ENCODE data around the gene CUEDC1.
"Not testable (repeated sequence)": the region's sequence is repeated elsewhere in the genome, so short reads cannot be mapped to it uniquely, and the experiment has no call there.

The CUEDC1 gene

DNA sequence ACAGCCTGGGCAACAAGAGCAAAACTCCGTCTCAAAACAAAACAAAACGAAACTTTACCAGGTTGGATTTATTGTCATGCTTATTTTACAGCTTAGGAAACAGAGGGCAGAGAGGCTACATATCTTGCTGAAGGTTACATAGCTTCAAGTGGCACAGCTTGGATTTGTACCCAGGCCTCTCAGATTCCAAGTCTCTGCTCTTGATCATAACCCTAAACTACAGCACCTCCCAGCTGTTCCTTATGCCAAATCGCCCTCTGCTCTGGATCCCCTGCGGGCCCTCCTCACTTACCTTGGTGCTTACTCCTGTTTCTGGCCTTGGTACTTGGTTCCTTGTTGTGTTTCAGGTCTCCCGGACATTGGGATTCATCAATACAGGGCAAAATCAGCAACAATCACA is 11.7 kb upstream of the CUEDC1 start:
- H3K9me3 ChIP-seq (replicated peaks in 1 of 11): no peaks in the 10 kb centered on the region
- H3K36me3 ChIP-seq: peaks cover 0 to 15% (median 5%) of the 10 kb centered on the region in 11 experiments; a peak in 14 of 22 replicates
- H3K4me1 ChIP-seq: no peaks in the 10 kb centered on the region
- no peaks in the 10 kb centered on the region; a peak in 1 of 22 replicates for H4K20me1 ChIP-seq
- no peak overlapping the region for H3K27ac ChIP-seq
- no peak for TF ChIP-seq Cebpa-rat (IDR thresholded peaks at IDR 0.05)
- no peak overlapping the region for H3K4me2 ChIP-seq
- H3K27me3 ChIP-seq: no peaks in the 10 kb centered on the region
- H3K4me3 ChIP-seq: no peak overlapping the region
- no peak overlapping the region for H3K9ac ChIP-seq

DNA sequence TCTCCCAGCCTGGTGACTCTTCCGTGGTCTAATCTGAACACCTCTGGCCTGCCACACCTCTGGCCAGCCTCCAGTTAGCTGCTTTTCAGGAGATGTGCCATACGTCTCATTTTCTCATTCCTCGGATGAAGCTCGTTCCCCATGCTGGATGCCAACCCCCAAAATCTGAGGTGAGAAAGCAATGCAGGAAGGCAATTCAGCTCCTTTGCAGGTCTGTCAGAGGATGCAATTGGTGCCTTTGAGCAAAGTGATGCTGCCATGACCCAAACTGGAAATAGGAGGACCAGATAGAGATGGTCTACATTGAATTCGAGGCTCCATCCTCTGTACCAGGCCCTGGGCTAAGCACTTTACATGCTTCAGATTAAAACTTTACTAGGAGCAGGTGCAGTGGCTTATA is 11.0 kb upstream of the CUEDC1 start:
- TF ChIP-seq Cebpa-rat (IDR thresholded peaks at IDR 0.05): no peak
- Histone ChIP-seq H3K27ac (no peak overlapping the region), H3K9me3 (replicated peaks in 1 of 11) (no peaks in the 10 kb centered on the region), H4K20me1 (no peaks in the 10 kb centered on the region), H3K4me2 (no peak overlapping the region), H3K36me3 (peaks cover 0 to 9% (median 0%) of the 10 kb centered on the region in 11 experiments; a peak in 6 of 22 replicates), H3K27me3 (no peaks in the 10 kb centered on the region), H3K4me3 (no peak overlapping the region), H3K9ac (no peak overlapping the region), H3K4me1 (no peaks in the 10 kb centered on the region)

DNA sequence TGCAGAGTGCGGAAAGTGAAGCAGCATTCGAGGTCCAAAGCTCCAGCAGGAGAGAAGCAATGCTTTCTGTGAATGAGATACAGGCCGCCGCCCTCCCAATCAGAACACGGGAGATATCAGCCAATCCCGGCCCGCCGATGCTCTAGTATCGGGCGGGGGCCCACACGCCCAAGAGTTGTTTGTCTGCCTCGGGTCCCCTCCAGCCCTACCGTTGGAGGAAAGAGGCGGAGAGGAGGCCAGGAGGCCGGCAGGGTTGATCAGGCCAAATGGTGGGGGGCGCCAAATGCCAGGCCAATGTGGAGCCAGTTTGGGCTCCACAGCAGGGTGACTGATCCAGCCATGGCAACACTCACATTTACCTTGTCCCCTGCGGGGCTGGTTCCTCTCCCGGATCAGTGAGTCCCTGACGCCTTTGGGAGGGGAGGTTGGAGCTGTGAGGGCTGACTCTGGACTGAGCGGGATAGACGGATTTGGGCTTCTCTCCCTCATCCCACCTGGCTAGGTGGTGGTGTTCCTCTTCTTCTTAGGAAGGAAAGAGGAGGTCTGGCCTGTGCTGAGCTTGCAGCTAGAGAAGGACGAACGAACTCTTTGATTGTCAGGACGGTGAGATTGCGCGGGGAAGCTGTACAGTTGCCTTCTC is 10.4 kb upstream of the CUEDC1 start:
- no peak for TF ChIP-seq Cebpa-rat (IDR thresholded peaks at IDR 0.05)
- Histone ChIP-seq H3K4me3 (no peak overlapping the region), H3K27ac (no peak overlapping the region)

DNA sequence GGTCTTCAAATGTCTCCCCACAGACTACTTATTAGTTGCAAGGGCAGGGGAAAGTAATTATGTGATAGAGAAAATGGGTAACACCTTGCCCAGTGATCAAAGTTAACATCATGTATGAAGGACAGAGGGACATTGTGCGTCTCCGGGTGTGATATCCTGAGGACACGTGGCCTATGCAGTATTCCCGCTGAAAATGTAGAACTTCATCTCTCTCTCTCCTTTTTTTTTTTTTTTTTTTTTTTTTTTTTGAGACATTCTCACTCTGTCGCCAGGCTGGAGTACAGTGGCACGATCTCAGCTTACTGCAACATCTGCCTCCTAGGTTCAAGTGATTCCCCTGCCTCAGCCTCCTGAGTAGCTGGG is 7.9 kb upstream of the CUEDC1 start:
- H4K20me1 ChIP-seq: no peaks in the 10 kb centered on the region
- no peak overlapping the region for H3K4me3 ChIP-seq
- no peak for TF ChIP-seq Cebpa-rat (IDR thresholded peaks at IDR 0.05)
- H3K9me3 ChIP-seq (replicated peaks in 1 of 11): no peaks in the 10 kb centered on the region
- H3K27me3 ChIP-seq: no peaks in the 10 kb centered on the region
- no peak overlapping the region for H3K4me2 ChIP-seq
- no peaks in the 10 kb centered on the region; a peak in 1 of 20 replicates for H3K4me1 ChIP-seq
- H3K9ac ChIP-seq: no peak overlapping the region
- H3K36me3 ChIP-seq: no peaks in the 10 kb centered on the region
- no peak overlapping the region for H3K27ac ChIP-seq

More for the DNA sequence above, 10.4 kb upstream of the CUEDC1 start:
- peaks cover 0 to 3% (median 0%) of the 10 kb centered on the region in 11 experiments; a peak in 1 of 22 replicates for H3K36me3 ChIP-seq
- no peaks in the 10 kb centered on the region for H4K20me1 ChIP-seq
- H3K27me3 ChIP-seq: no peaks in the 10 kb centered on the region
- no peak overlapping the region for H3K4me2 ChIP-seq
- no peak overlapping the region for H3K9ac ChIP-seq
- H3K4me1 ChIP-seq: no peaks in the 10 kb centered on the region
- no peaks in the 10 kb centered on the region for H3K9me3 ChIP-seq (replicated peaks in 1 of 11)

DNA sequence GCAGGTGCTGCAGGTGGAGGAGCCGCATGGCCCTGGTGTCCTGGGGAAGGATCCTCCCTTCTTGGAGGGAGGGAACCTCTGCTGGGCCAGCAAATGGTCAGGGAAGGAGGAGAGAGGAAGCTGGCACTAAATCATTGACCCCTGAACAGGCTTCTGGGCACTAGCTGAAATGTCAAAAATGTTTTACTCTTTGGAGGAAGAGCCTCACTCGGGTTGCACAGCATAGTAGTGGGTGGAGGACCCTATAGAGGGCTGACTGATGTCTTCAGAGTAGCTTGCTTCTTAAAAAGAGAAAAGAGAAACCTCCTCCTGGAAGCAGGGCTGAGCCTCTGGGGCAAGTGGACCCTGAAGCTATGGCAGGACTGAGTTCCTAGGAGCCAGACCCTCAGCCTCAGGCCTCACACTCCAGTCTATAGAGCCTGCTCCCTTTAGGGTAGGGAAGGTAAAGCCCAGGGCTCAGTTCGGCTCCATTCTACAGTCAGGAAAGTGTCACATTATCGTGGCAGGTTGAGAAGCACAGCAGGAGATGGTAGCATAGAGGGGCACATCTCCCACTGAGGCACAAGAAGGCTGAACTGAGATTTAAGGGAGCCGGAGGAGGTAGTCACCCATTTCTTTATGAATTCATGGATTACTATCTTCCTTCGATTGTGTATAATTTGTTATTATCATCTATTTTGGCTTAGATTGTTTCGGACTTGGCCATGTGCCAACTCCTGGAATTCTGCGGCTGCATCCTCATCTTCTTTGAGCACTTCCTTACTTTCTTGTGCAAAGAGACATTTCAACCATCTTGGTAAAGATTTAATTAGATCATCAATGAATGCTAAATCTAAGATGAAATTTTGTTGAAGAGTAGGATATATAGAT is 7.3 kb upstream of the CUEDC1 start:
- no peak for TF ChIP-seq Cebpa-rat (IDR thresholded peaks at IDR 0.05)
- peaks cover 0 to 1% (median 0%) of the 10 kb centered on the region in 11 experiments; a peak in 2 of 22 replicates for H4K20me1 ChIP-seq
- H3K4me1 ChIP-seq: peaks cover 0 to 4% (median 0%) of the 10 kb centered on the region in 10 experiments; a peak in 2 of 20 replicates
- no peaks in the 10 kb centered on the region for H3K36me3 ChIP-seq
- no peak overlapping the region for H3K27ac ChIP-seq
- H3K9me3 ChIP-seq (replicated peaks in 1 of 11): no peaks in the 10 kb centered on the region
- no peak overlapping the region for H3K9ac ChIP-seq
- H3K4me3 ChIP-seq: no peak overlapping the region
- H3K27me3 ChIP-seq: peaks cover 0 to 5% (median under 1%) of the 10 kb centered on the region in 11 experiments; a peak in 4 of 22 replicates
- no peak overlapping the region for H3K4me2 ChIP-seq

DNA sequence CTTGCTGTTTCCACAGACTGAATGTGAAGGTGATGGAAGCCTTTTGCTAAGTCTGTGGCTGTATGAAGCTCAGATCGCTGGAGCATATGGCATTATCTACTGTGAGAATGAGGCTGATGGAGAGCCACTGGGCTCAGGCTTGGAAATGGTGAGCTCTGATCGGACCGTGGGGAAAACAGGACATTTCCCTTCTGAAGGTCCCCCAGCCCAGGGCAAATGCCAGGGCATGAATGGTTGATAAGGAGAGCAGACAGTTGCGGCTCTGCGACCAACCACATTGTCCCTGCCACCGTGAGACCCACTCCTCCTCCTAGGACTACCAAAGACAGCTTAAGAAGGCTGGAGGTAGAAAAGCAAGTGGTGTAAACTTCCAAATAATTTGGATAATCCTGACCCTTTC is 4.7 kb upstream of the CUEDC1 start:
- peaks cover 12 to 25% (median 16%) of the 10 kb centered on the region in 10 experiments for H3K4me1 ChIP-seq
- H3K27ac ChIP-seq: no peak overlapping the region
- H3K27me3 ChIP-seq: peaks cover 9 to 26% (median 20%) of the 10 kb centered on the region in 11 experiments; a peak in 21 of 22 replicates
- no peak overlapping the region for H3K9ac ChIP-seq
- TF ChIP-seq Cebpa-rat (IDR thresholded peaks at IDR 0.05): no peak
- H3K4me3 ChIP-seq: no peak overlapping the region
- H3K9me3 ChIP-seq (replicated peaks in 1 of 11): no peaks in the 10 kb centered on the region
- H3K36me3 ChIP-seq: no peaks in the 10 kb centered on the region
- H3K4me2 ChIP-seq: no peak overlapping the region
- peaks cover 0 to 20% (median 7%) of the 10 kb centered on the region in 11 experiments; a peak in 8 of 22 replicates for H4K20me1 ChIP-seq

DNA sequence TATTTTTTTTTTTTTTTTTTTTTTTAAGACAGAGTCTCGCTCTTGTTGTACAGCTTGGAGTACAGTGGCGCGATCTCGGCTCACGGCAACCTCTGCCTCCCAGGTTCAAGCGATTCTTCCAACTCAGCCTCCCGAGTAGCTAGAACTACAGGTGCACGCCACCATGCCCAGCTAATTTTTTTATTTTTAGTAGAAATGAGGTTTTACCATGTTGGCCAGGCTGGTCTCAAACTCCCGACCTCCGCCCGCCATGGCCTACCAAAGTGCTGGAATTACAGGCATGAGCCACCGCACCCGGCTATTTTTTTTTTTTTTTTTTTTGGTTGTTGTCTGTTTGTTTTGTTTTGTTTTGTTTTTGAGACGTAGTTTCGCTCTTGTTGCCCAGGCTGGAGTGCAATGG is 3.2 kb upstream of the CUEDC1 start:
- not testable (repeated sequence) for H3K4me2 ChIP-seq; H3K27ac ChIP-seq; H3K9ac ChIP-seq; H3K4me3 ChIP-seq; H3K9me3 ChIP-seq (replicated peaks in 1 of 11); H3K36me3 ChIP-seq
- H4K20me1 ChIP-seq: peaks cover 0 to 20% (median 7%) of the 10 kb centered on the region in 11 experiments; a peak in 9 of 22 replicates
- H3K27me3 ChIP-seq: peaks cover 21 to 41% (median 35%) of the 10 kb centered on the region in 11 experiments
- H3K4me1 ChIP-seq: peaks cover 22 to 37% (median 28%) of the 10 kb centered on the region in 10 experiments

DNA sequence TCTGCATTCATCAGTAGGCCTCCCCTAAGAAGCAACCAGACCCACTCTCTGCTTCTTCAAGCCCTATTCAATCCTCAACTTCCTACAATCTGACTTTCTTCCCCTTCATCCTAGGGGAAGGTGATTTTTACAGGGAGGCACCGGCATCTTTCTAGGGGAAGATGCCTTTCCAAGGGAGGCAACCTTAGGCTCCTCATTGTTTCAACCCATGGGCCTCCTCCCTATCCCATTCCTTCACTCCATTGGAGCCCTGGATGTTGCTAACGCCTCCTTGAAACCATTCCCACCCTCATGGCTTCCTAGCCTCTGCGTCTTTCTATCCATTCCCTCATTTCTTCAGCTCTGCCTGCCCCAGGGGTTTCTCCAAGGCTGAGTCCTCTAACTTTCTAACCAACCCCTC is 2.7 kb upstream of the CUEDC1 start:
- no peak overlapping the region for H3K4me3 ChIP-seq
- peaks cover 23 to 37% (median 30%) of the 10 kb centered on the region in 10 experiments for H3K4me1 ChIP-seq

DNA sequence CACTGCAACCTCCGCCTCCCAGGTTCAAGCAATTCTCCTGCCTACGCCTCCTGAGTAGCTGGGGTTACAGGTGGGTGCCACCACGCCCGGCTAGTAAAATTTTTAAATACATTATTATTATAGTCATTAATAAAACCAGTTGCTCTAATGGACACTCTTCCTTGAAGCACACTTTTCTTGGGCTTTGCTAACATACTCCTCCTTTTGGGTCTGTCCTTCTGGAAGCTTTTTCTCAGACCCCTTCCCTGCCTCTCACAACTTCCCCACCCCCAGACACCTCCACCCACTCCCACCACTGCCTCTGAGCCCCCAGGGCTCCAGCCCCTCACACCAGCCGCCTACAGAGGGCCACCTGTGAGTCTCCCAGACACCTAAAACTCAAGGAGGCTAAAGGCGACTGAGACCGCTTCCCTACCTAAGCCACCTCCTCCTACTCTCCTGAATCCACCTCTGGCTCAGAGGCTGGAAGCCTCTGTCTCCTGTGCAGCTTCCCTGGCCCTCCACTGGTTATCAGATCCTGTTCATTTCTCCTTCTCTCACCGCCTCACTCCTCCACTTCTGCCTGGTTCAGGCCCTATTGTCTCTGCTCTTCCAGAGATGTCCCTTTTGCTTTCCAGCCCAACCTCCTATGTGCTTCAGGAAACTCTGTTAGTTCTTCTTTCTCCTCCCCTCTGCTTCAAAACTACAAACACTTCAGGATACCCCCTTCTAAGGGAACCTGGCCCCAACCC is 2.1 kb upstream of the CUEDC1 start:
- H3K27me3 ChIP-seq: peaks cover 21 to 49% (median 42%) of the 10 kb centered on the region in 11 experiments

More for the DNA sequence above, 2.7 kb upstream of the CUEDC1 start:
- Histone ChIP-seq H3K27ac (no peak overlapping the region), H3K9ac (no peak overlapping the region), H3K36me3 (no peaks in the 10 kb centered on the region), H3K27me3 (peaks cover 21 to 46% (median 40%) of the 10 kb centered on the region in 11 experiments), H3K4me2 (0 out of 22 replicates have a peak overlapping the region, but pooled peaks of 1 of the 11 experiments have one; percentile 100), H4K20me1 (peaks cover 0 to 20% (median 7%) of the 10 kb centered on the region in 11 experiments; a peak in 9 of 22 replicates), H3K9me3 (replicated peaks in 1 of 11) (no peaks in the 10 kb centered on the region)
- no peak for TF ChIP-seq Cebpa-rat (IDR thresholded peaks at IDR 0.05)

More for the DNA sequence above, 2.1 kb upstream of the CUEDC1 start:
- no peaks in the 10 kb centered on the region for H3K9me3 ChIP-seq (replicated peaks in 1 of 11)
- no peak for TF ChIP-seq Cebpa-rat (IDR thresholded peaks at IDR 0.05)
- H3K27ac ChIP-seq: no peak overlapping the region
- H3K9ac ChIP-seq: no peak overlapping the region
- H3K4me3 ChIP-seq: no peak overlapping the region
- no peaks in the 10 kb centered on the region for H3K36me3 ChIP-seq
- peaks cover 23 to 37% (median 32%) of the 10 kb centered on the region in 10 experiments for H3K4me1 ChIP-seq
- peaks cover 0 to 20% (median 7%) of the 10 kb centered on the region in 11 experiments; a peak in 9 of 22 replicates for H4K20me1 ChIP-seq
- H3K4me2 ChIP-seq: peak overlapping the region in 9 of 11 experiments; percentile 92 to 100 (median 98); a peak in 13 of 22 replicates

Data from BLaER1 treated with 17β-estradiol and CSF1 and Interleukin-3, amounts not matched to agents 10 nM and 100 nM (cell line).